Measurements from ENCODE around the gene KCTD18.
A peak's percentile ranks its signal among the peaks of the same experiment; 100 is the strongest.

Gene KCTD18

DNA sequence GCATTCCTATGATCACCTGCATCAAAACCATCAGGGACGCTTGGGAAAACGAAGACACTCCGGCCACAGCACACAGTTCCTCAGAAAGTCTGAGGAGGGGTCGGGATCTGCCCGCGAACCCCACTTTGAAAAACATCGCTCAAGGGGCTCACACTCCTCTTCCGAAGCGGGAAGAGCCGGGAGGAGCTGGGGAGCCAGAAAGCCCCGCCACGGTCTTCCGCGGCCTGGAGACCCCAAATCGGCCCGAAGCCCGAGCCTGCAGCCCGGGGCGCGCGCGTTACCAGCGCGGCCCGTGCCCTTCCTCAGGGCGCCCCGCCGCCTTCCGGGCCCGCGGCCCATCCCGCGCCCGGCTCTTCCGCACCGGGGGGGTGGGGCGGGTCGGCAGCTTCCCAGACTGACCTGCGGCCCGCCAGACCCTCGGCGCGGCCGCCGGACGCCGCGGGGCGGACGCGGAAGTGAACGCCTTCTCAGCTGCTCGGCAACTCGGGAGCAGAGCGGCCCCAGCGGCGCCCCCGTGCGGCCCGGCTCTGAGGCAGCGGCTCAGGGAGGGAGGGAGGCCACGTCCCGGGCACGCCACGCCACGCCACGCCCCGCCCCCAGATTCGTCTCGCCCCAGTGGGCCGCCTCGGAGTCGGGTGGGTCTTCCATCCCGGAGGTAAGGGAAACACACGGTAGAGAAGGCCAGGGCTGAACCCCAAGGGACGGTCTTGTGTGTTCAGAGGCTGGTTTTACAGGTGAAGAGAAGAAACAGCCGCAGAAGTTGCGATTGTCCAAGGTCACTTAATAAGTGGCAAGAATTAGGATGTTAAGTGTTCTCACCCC, at the start of gene KCTD18:
Gene KCTD18 (minus strand): TSS at position 457 of the 822 bp plus-strand sequence. CDS start 3,052 bp downstream, outside the sequence.
- peak; percentile 90 for DNase-seq

DNA sequence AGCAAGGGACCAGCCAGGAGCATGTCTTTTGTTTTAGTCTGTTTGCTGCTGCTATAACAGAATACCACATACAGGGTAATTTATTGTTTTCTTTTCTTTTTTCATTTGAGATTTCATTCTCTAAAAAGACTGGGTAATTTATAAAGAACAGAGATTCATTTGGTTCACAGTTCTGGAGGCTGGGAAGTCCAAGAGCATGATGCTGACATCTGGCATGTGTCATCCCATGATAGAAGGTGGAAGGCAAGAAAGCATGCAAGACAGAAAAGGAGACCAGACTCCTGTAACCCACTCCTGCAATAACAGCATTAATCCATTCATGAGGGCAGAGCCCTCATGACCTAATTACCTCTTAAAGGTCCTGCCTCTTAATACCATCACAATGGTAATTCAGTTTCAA, 30.9 kb upstream of the KCTD18 start:
- no peak for DNase-seq

DNA sequence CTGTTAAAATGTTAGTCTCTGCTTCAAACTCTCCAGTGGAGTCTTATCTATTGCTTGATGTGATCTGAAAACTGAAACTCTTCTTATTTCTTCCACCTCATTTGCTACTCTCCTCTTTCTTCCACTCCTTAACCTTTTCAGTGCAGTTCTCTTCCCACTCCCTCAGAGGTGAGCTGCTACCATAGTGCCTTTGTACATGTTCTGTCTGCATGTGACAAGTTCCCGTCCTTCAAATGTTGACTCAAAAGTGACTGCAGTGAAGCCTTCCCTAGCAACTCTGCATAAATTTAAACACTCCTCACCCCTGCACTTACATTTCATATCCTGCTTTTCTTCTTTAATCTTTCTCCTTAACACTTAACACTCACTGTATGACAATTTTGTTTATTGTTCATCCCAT, 28.3 kb upstream of the KCTD18 start:
- DNase-seq = no peak

DNA sequence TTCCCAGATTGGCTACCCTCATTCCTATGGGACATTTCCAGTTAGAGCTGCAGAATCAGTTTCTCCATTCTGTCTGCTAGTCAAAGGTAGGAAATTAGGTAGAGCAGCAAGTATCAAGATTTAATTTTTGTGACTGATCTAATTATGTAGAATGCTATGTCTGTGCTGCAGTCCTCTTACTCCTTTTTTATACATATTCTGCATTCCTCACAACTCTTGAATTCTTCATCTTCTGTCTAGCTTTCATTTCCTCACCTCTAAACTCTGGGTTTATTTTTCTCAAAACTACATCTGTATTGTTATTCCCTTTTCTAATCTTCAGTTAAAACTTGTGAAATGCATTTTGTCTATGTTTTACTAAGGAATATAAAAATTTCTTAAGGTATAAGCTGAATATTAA, 24.7 kb upstream of the KCTD18 start:
- DNase-seq = no peak

DNA sequence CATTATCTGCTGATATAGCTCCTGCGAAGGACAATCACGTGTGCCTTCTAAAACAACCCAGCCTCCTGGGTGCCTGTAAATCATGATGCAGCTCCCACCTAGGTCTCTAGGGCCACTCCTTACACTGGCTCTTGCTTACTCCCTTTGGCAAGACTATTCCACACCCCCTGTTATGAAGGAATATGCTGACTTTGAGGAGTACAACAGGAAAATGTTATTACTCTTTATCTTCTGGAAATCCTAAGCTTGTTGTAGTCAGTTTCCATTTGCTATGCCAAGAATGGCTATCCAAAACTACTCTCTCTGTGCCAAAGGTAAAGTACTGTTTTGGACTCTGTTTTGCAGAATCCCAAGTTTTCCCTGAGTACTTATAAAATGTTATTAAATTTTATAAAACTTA, 23.9 kb upstream of the KCTD18 start:
- no peak for DNase-seq

DNA sequence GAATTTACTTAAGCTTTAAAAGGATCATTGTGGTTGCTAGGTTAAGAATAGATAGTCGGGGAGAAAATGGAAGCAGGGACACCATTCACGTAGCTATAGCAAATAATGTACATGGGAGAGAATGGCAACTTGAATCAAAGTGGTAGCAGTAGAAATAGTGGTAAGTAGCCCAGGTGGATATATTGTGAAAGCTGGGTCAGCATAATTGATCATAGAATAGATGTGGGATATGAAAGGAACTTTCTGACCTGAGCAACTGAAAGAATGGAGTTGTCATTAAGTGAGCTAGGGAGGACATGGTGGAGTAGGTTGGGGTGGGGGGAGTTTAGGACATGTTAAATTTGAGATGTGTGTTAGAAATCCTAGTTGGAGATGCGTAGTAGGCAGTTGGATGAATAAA, 18.4 kb upstream of the KCTD18 start:
- no peak for DNase-seq

DNA sequence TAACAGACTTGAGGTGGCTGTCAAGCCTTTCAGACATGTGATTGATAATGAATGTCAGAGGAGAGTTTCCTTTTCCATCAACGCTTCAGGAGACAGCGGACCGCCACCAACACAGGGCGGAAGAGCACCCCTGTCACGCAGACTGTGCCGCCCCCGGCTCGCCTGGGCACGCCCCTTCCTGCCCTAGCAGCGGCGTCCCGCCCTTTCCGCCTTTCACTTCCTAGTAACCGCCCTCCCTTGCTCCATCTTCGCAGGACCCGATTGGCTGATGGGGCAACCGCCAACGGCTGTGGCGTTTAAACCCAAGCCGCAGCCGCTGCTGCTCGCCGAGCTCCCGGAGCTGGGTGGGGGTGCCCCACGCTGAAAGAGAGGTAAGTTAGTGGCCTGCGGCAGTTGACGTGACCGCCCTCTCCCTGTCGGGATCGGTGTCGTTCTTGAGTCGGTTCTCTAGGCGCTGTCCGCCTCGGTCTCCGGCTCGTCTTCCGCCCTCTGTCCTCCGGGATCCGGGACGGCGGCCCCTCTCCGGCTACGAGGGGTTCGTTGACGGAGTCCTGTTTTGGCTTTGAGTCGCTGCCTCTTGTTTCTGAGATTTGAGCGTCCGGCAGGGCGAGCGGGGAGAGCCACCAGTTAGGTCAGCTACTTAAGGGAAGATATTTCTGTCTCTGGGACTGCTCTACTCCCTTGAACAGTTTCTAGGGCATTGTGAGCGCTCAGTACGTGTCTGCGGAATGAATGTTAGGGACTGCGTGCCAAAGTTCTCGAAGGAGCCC, 16.2 kb upstream of the KCTD18 start, which contains the start of gene SGO2:
Gene SGO2 (plus strand): TSS at position 326 of the 770 bp plus-strand sequence. CDS start 6,769 bp downstream, outside the sequence.
- DNase-seq = peak; percentile 64

DNA sequence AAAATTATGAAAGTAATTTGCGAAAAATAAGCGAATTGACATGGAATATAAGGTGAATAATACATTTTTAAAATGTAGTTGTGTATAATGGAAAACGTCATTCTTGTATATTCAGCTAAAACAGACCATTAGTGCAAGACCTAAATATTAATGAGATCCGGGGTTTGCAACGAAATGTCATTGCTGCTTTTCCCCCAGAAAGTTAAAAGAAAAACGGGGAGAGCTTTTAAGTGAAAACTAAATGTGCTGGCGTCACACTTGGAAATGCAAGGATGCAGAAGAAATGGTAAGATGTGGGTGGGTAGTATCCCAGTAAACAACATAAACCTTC, 15.6 kb upstream of the KCTD18 start:
- DNase-seq = no peak

DNA sequence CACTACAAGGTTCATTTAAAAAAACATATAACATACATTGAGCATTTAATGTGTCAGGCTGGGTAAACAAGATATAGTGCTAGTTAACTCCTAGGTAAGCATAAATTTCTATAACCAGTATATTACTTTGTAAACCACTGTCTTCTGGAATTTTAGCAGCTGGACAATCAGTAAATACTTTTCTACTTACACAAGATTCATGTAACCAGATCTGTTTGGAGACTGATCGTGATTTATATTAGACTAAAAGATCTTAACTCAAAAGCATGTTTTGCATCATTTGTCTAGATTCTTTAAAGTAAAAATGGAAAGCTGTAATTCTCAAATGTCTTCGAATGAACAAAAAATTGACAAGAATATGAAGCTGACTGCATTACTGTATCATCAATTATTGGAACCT, 15.2 kb upstream of the KCTD18 start:
- DNase-seq = no peak

DNA sequence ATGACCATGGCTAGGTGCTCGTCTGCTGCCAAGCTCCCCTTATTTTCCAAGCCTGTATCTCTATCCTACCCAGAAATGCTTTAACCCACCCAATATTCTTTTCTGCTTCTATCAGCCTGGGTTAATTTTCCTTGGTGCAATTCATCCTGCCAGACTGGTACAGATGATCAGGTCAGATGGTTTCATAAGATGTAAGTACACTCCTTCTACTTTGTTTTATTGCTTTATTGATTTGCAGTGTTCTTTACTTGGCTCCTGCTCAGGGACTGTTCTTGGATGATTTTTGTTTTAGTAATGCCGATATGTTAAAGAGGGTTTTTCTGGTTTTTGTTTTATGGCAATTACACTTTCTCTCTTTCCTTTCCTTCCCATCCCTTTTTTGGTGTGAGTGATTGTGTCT, 13.7 kb upstream of the KCTD18 start:
- DNase-seq = no peak

DNA sequence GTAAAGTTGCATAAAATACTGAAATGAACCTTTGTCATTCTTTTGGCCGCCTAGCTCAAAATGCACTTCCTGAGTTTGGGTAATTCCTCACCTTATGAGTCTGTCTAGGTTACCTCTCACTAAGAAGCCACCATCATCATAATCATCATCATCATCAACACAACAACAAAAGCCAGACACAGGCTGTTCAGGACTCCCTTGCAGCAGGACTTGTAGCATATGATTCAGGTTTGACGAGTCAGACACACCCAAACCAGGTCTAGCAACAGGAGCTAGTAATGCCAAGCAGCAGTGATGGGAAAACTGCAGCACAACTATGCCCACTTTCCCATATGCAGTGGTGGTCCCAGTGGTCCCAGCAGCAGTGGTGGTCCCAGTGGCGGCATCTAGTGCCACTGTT, 13.3 kb upstream of the KCTD18 start:
- no peak for DNase-seq

DNA sequence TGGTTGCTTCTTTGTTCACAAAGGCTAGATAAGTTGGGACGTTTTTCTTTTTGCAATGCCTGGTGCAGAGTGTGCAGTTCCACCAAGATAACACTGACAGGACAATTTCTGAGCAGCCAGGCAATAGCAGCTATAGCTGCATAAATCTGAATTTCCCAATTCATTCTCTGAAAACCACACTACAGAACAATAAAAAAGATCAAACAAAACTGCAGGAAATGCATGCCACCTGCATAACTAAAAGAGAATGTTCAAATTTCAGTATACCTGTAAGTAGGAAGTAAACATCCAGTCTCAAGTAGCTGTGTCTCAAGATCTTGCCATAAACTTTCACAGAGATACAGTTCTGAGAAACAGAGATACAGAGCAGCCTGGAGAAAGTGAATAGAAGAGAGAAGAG, 5.3 kb upstream of the KCTD18 start:
- DNase-seq = no peak

DNA sequence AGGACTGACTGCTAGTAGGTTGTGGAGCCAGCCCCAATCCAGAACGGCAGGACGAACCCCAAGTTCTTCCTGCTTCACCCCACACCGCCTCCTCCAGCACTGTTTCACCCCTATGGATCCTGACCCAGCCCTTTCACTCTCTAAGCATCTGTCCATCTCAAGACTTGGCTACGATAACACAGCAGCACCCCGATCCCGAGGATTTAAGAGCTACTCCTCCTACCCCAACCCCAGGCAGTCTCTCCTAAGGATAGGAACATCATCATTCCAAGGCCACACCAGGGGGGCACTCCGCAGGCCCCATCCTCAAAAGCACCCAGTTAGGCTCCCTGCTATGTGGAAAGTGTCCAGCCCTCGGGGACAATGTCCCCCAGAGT, 645 bp downstream of the KCTD18 start:
- DNase-seq = no peak

DNA sequence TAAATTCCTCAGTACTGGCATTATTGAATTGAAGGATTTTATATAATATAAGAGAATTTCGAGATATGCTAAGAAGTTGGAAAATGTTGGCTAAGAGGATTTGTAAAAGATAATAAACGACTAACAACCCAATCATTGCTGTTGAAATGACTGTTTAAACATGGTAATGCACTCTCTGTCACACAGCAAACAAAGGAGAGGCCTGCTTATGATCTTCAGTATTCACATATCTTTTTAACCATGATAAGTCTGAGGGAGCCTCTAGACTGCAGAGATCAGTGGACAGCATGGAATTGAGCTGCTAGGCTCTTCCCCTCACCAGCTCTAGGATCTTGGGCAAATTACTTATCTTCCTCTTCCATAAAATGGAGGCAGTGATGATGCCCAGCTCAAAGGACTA, 2.7 kb downstream of the KCTD18 start:
- DNase-seq = no peak

DNA sequence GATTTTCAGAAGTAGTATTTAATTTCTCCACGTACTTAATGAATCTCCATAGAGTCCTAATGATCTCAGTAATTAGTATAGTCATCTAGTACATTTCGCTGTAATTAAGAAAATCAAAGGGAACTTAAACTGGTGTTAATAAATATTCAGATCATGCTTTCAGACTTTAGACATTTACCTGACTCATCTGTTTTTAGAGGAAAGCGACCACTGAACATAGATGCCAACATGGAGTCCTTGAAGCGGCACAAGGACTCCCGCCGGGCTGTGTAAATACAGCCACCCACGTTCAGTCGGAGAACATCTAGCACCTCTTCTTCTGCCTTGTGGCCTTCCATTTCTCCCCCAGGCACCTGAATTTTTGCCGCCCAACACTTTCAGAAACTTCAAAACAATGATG, 3.2 kb downstream of the KCTD18 start:
- DNase-seq = no peak

DNA sequence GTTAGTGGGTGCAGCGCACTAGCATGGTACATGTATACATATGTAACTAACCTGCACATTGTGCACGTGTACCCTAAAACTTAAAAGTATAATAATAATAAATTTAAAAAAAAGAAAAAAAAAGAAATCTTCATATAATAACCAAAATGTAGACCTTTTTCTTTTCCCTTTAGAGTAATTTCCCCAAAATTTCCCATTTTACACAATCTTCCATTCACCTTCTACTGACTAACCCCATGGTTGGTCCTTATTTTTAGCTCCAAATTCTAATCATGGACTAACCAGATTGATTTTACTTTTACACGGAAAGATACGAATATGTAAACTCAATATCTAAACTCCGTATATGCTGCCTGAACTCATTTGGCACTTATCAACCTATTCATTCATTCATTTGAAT, 7.7 kb downstream of the KCTD18 start:
- DNase-seq = no peak

DNA sequence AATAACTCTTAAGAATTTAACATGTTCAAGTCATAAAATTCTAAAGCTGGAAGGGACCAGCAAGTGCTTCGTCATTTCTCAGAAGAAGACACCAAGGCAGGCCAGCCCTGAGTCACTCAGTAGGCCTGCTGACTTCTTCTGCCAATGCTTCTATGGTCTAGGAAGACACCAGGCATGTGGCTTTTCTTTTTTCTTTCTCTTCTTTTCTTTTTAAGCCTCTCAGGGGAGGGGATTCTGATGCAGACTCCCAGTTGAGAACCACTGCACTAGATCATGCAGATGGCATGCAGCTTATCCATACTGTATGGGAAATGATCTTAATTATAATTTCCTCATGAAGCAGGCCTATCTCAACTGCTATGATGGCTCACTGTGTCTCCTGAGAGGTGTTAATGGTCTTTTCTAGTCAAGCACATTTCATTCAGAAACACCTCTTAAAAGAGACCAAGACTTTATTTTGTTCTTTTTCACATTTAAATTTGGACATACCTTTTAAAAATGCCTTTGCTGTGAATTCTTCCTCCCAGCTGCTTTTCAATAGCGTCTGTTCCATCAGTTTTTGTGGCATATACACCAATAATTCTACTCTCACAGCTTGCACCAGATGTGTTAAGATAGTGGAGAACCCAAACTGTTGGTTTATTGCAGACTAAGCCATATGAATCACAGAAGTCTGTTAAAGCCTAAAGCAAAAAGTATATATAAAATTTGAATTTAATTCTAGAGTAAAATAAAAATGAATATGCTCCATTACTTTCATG, 11.3 kb downstream of the KCTD18 start:
- no peak for DNase-seq

DNA sequence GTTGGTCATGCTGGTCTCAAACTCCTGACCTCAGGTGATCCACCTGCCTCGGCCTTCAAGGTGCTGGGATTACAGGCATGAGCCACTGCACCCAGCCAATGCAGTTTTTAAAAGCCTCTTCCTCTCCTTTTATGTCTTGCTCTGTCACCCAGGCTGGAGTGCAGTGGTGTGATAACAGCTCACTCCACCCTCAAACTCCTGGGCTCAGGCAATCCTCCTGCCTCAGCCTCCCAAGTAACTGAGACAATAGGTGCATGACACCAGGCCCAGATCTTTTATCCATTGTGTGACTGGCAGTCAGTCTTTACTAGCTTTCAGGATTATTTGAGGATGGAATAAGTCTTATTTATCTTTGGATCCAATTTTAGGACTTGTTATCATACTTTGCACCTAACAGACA, 13.2 kb downstream of the KCTD18 start:
- no peak for DNase-seq

DNA sequence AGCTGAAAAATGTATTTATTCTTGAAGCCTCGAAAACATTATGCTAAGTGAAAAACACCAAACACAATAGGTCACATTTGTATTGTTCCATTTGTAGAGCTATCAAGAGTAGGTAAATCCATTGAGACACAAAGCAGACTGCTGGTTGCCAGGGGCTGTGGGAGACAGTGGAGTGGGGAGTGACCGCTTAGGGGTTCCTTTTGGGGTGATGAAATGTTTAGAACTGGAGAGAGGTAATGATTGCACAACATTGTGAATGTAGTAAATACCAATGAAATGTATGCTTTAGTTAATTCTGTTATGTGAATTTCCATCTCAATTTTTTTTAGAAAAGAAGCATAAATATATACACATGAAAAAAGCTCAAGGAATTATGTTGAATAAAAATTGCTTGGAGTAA, 15.8 kb downstream of the KCTD18 start:
- DNase-seq = no peak

DNA sequence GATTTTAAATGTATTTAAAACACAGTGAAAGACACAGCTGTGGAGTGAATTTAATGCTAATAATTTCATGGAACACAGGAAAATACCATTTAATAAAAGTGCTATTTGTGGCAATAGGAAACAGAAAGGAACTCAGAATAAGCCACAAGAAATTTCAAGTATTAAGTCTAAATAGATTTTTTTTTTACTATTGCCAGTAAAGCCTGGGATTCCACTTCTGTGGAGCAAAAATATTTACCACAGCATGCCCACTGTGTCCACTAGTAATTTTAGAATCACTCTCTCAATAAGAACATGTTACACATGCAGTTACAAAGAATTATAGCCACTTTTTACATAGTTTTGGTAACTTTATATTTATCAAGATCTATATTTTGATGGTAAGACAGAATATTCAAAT, 17.2 kb downstream of the KCTD18 start:
- no peak for DNase-seq

DNA sequence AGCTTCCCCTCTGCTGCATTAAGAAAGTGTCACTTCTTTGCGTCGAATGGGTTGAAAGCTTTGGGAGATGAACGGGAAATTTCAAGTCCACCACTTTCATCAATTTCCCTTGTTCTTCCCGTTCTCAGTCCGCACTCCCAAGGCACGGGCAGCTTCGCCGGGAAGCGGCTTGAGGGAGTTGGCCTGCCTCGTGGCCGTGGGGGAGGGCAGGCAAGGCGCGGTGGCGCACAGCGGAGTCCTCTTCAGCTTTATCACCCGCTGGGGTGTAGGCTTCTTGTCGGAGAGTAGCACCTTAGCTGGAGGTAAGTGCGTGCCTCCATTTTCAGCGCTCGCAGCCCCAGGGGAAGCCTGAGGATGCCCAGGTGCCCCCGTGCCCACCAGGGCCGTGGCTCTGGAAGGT, 19.9 kb downstream of the KCTD18 start:
- no peak for DNase-seq

DNA sequence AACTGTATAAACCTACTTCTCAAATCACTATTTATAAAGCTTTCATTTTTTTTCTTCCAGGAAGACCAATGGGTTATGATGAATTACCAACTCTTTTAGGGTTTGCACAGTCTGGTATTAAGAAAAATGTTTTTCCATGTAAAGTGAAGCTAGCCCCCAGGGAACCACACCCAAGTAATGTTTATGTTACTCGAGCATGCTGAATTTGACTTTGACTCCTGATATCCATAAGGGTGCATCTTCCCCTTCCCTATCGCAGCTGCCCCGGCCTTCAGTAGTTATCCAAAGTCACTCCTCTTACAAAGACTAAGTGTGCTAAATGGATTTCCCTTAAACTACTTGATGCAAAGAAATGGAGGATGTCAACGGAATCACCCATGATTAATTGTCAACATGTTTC, 21.7 kb downstream of the KCTD18 start:
- DNase-seq = no peak

DNA sequence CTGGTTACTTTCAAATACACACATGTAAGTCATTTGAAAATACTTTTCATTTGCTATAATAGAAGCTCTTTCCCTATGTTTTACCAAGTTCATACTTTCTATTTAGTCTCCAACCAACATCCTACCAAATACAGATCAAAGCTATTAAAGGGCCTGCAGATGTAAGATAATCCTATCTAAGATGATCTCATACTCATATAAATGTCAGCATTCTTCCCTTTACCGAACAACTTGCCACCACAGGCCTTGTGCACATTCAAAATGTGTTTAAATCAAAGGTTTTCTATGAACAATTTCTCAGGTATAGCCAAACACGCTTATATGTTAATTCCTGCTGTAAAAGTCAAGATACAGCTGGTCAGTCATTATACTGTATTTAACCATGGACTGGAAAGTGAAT, 23.3 kb downstream of the KCTD18 start:
- DNase-seq = no peak

DNA sequence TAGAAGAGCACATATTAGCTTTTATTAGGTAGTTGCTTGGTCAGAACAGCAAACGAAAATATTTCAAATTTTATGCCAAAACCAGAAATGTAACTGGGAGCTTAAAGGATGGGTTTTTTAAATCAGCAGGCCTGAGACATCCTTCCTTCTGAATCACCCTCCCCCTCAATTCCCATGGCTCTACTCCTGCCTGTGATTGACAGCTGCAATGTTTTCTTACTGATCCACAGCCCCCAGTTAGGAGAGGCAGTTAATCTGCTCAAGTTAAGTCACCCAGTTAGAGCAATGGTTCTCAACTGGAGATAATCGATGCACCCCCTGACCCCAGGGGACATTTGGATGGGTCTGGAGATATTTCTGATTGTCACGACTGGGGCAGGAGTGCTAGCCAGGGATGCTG, 24.9 kb downstream of the KCTD18 start:
- DNase-seq = no peak

All from 8988T (cell line).